Measurements from ENCODE around the gene ECM2.

ECM2 gene

DNA sequence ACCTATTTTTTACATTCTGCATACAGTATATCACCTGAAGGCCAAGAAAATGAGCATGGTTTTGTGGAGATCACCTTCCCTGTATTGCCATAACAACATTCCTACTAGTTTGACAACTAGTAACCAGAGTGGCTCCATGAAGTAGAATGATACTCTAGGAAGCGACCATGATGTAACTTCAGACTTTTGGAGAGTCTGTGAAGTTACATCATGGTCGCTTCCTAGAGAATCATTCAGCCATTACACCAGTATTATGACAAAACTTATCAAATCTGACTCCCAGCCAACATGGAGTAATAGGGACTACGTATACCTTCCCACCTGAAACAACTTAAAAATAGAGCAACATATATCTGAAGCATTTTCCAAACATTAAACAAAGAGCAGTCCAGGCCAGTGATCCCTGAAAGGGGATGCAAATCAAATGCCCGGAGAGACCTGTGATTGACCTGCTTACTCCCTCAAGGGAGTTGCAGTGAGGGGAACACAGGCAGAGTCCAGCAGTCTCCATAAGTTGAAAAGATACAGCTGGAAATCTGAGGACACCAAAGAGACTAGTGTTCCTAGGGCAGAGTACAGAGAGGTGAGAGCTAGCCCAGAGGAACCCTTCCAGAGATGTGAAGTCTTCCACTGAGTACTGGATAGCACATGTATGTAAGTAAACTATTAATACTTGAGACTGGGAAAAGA, 7.8 kb downstream of the ECM2 start:
- no peak for DNase-seq (ENCODE audit: low spot score)

DNA sequence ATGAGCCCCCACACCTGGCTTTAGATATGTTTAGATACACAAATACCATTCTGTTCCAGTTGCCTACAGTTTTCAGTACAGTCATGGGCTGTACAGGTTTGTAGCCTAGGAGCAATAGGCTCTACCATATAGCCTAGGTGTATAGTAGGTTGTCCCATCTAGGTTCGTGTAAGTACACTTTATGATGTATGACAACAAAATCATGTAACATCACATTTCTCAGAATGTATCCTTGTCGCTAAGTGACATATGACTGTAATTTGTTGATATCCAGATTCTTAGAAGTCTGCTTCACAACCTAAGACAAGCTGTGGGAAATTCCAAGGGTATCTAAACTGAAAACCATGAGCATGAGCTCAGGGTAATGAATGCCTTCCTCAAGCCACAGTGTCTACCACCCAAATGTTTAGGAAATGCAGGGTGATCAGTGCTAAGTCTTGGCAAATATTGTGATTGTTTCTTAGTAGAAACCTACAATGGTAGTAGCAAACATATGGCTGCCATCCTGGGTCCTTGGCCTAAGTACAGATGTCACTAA, 8.4 kb downstream of the ECM2 start:
- no peak for DNase-seq (ENCODE audit: low spot score)

DNA sequence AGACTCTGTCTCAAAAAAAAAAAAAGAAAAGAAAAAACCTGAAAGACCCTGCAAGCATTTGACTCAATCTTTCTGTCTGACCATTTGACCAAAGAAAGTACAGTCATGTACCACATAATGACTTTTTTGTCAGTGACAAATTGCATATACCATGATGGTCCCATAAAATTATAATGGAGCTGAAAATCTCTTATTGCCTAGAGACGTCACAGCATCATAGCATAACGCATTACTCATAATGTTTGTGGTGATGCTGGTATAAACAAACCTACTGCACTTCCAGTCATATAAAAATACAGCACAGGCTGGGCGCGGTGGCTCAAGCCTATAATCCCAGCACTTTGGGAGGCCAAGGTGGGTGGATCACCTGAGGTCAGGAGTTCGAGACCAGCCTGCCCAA, 10.5 kb downstream of the ECM2 start:
- DNase-seq (ENCODE audit: low spot score), result no peak

DNA sequence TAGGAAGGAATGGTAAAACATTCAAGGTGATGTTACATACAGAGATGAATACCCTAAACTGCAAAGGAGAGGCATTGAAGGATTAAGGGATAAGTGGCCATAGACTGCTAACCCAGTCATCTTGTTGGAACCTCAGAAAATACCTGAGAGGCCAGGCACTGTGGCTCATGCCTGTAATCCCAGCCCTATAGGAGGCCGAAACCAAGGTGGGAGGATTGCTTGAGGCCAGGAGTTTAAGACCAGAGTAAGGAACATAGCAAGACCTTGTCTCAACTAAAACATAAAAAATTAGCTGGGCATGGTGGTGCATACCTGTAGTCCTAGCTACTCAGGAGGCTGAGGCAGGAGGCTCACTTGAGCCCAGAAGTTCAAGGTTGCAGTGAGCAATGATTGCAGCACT, 10.9 kb downstream of the ECM2 start:
- DNase-seq (ENCODE audit: low spot score), result no peak

DNA sequence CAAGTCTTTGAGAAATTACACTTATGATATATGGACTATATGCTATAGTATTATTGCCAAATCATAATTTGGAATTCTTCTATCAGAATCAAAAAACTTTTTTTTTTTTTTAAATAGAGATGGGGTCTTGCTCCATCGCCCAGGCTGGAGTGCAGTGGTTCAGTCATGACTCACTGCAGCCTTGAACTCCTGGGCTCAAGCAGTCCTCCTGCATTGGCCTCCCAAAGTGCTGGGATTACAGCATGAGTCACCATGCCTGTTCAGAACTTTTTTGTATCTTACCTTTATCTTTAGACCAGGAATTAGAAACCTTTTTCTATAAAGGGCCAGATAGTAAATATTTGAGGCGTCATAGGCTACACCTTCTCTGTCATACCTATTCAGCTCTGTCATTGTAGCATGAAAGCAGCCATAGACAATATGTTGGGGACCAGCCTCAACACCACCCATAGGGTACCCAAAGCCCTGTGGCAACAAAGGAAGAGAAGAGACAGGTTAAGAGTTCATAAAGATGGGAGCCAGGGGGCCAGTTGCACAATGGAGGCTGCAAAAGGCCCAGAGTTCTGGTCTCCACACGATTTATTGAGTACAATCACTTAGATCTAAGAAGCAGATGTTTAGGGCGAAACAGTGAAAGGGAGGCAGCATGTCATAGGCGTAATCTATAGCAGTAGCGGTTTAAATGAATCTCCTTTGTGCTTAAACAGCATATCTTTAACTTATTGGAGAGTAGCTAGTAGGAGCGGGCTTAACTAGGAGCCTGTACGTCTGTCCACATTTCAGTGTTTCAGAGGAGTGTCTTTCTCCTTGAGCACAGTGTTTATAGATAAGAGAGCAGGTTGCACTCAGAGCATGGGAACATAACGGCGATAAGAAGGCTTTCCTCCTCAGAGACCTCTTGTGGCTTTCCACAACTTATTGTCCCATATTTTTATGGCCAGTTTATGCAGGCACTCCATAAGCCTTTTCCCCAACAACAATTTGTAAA, 12.5 kb downstream of the ECM2 start:
- no peak for DNase-seq (ENCODE audit: low spot score)

DNA sequence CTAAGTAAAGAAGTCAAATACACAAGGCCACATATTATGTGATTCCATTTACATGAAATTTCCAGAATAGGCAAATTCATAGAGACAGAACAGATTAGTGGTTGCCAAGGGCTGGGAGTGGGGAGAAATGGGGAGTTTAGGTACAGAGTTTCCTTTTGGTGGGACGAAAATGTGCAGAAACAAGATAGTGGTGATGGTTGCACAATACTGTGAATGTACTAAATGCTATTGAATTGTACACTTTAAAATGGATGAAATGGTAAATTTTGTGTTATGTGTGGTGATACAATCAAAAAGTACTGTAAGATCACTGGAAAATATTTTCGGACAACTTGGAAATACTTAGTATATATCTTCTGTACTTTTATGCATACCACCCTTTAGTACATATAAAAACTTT, 15.0 kb downstream of the ECM2 start:
- no peak for DNase-seq (ENCODE audit: low spot score)

DNA sequence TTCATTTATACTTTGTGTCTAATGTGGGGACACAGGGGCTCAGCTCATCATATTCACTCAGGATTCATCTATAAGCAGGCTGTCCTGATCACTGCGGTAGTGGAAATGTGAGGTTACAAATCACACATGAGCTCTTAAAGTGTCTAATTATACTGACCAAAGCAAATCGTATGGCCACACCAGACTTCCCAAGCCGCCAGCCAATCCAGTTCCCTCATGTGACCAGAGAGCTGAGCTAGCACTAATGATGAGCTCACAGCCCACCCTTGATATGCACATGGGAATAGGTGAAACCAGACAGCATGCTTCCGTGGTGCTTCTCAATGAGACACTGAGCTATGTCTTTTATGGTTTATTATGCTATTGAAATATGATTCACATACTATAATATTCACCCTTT, 17.6 kb downstream of the ECM2 start:
- DNase-seq (ENCODE audit: low spot score), result no peak

DNA sequence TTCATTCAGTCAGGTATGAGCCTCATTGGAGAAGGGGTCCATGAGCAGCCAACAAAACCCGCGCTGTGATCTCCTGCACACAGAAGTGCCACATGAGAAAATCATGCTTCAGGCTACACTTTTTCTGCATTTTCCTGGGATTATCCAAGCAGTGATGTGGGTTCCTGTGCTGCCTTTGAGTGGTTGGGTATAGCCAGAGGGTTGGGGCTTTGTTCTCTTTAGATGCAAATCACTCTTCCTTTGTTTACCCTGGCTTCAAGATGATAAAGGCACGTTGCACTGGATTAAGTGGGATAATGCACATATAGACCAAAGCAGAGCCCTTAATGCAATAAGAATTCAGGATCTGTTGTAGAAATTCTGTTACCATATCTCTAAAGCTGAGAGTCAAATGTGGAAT, 18.7 kb downstream of the ECM2 start:
- no peak for DNase-seq (ENCODE audit: low spot score)

DNA sequence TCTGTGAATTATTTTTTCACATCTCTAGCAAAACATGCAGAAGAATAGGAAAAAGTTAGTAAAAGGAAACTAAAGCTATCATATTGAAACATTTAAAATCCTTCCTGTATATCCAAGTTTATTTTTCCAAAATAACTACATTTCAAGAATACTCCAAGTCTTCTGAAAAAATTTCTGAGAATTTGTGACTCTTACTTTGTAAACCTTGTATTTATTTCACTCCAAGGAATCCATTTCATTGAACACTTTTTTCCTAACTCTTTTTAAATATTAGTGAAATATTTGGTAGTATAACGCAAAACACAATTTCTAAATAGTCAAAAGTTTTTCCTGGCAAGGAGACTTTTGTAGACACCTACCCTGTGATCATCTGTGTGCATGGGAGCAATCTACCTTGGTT, 19.3 kb downstream of the ECM2 start:
- DNase-seq (ENCODE audit: low spot score), result no peak

DNA sequence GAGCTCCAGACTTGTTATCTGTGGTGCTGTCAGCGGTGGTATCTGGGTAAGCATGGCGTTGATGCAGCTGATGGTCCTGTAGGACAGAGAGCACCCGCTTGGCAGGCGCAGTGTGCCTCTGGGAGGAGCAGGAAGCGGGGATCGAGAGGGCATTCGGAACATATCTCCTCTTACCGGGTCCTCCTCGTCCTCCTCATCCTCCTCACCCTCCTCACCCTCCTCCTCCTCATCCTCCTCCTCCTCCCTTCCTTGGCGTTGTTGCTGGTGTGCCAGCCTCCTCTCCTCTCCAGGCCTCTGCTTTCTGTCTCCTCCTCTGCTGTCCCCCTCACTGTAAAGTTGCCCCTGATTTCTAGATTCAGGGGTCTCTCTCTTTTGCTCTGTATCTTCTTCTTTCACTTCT, 21.2 kb downstream of the ECM2 start:
- DNase-seq (ENCODE audit: low spot score), result no peak

DNA sequence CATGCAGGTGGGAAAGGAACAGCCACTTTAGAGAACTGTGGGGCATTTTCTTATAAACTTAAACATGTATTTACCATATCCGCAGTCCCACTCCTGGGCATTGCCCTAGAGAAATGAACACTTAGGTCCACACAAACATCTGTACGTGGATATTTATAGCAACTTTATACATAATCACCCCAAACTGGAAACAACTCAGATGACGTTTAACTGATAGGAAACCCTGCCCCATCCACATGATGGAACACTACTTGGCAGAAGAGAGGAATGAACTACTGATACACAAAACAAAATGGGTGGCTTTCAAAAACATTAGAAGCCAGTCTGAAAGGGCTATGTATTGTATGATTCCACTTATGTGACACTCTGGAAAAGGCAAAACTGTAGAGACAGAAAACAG, 22.4 kb downstream of the ECM2 start:
- no peak for DNase-seq (ENCODE audit: low spot score)

DNA sequence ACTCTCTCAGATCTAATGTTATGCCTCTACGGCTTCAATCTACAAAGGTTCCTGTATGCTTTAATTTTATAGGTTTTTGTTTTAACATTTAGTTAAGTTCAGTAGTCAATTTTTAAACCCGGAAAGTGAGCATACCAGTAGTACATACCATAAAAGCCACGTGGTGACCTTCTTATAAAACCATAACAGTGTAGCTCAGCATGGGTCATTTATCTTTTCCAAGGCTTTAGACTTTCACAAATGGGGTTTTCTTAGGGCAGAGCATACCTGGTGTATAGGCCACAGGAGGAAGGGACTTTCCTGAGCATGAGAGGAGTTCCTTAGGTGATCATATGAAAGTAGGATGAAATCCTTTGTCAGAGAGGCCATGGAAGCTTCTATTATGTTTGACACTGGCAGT, 23.2 kb downstream of the ECM2 start:
- no peak for DNase-seq (ENCODE audit: low spot score)

DNA sequence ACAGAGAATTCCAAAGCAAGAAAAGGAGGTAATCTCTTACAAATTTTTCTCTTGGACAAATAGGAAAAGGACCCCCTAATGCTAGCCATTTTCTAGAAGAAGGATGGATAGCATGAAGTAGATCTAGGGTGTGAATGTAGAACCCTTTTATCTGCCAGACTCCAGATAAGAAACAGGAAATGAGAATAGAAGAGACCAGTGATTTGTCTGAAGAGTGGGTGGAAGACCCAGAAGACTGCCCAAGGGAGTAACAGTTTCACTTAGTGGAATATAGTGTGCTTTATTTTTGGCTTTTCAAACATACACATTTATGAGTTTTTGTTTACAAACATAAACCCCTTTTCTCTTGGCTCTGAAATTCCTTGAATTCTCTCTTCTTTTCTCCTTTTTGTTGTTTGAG, 25.0 kb downstream of the ECM2 start:
- no peak for DNase-seq (ENCODE audit: low spot score)

DNA sequence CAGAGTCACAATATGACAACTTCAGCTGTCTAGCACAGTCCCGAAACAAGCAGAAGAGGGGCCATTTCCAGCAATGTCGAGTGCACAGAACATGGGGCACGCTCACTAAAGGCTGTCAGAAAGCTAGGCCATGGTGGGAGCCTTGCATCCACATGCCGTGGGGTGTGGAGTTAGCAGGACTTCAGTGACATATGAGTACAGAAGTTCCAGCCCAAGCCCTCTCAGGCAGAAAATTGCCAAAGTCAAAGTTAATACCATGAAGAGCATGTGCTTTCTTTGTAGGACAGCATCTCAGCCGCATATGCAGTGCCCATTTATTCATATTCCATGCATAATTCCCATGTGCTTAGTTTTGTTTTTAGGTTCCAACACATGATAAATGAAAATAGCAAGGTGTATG, 26.7 kb downstream of the ECM2 start:
- no peak for DNase-seq (ENCODE audit: low spot score)

DNA sequence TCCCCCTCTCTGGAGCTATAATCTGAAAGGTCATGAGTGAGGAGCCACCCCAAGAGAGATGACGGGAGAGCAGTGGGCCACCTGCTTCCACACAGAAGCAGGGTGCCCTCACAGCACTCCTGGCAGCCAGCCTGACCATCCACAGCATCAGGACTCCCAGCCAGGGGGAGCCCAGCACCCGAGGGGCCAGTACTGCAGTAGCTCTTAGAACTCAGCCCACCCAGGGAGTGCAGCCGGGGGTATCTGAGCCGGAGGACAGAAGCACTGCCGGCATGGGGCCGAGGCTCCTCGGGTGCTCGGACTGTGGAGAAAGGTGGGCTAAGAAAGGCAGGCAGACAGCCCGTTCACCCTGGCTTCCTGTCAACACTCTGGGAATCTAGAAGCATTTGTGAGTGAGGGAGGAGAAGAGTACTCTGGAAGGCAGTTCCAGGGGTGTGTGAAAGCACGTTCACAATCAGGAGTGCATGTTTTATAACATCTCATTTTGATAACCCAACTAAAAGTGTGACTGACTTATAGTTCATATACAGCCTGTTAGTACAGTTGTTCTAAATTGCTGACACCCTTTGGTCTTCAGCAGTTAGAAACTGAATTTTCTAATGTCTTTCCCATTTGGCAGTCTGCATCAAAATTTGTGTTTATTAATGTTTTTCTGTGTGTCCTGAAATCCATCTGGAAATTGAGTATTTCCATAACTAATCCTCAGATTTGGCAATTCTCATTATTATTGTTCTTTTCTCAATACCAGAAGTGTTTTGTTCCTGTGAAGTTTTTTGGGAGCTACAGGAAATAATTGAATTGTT, 27.6 kb downstream of the ECM2 start:
- DNase-seq (ENCODE audit: low spot score), result no peak

DNA sequence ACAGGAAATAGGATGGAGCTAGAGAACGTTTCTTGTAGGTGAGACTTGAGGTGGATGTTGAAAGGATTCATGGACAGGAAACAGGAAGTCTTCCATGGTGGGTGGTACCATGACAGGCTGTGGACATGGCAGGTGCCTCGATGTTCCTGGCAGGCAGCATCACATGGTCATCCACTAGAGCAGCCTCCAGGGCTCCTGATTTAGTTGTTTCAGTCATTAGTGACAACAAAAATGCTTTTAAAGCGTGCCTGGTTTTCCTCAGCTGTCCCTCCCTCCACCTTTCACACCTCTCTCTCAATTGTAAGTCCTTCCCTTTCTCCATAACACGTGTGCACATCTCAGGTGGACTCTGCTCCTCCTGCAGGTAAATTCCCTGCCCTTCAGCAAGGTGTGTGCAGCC, 28.3 kb downstream of the ECM2 start:
- DNase-seq (ENCODE audit: low spot score), result no peak

DNA sequence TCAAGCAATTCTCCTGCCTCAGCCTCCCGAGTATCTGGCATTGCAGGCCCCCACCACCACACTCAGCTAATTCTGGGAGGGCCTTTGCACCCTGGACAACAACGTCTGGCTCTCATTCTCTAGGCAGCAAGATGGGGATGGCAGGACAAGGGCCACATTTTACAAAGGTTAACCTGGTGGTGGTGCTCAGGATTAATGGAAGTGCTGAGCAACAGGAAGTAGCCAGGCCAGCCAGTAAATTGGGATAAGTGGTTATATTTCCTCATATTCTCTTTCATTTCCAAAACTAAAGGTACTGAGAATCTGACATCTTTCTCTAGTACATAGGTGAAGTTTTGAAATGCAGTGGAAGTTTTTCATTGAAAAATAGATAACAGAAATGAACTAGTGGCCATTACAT, 28.8 kb downstream of the ECM2 start:
- DNase-seq (ENCODE audit: low spot score), result no peak

DNA sequence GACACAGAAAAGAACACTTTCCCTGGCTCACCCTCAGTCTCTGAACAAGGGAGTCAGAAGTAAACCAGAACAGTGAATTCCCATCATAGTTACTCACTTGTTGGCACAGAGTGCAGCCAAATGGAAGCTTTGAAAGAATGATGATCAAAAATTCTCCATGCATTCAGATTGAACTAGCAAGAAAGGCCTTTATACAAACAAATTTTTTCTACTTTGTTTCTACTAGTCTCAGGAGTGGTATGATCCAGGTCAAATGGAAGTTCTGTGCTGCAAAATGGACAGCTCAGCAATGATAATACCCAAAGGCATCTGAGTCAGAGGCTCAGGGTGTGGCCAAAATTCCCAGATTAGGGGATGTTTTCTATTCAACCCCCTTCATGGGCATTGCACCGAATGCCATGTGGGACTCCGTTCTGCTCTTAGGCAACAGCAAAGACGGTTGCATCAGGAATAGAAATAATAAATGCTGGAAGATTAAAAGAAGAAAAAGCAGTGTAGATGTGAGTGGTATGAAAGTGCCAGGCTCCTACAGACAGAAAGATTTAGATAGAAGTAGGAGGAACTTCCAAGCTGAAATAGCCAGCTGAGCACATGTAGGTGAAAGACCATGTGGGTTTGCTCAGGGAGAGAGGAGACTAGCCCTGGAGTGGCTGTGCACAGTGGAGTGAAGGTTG, 29.5 kb downstream of the ECM2 start:
- DNase-seq (ENCODE audit: low spot score), result no peak

DNA sequence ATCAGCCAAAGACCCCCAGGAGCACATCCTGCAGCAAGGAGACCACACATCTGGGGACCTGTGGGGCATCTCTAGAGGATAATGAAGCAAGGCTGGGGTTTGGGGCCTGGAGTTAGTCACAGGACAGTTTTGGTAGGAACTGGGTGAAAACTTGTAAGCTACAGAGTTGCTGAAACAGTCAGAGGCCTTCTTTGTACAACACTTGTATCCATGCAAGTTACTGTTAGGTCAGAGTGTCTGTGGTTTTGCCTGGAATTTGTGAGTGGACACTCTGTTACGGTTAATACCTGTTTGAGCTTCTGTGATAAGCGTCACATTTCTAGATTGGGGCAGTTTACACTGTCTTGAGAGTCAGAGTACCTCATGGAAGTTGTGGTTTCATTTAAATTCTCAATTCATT, 30.9 kb downstream of the ECM2 start:
- DNase-seq (ENCODE audit: low spot score), result no peak

DNA sequence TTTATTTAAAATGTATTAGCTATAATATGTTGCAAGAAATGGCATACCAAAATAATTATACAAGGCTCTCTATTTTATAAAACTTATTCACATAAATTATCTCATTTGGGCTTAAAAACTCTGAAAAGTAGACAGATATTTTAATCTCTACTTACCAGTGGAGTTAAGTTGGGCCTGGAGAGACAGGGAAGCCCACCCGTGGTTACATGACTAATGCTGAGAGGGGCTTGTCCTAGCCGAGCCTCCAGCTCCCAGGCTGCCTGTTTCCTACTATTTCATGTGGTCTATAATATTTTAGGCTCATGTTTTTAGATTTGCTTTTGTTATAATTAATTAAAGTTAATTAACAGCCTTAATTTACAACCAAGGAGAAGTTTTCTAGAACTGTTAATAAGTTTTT, 32.6 kb downstream of the ECM2 start:
- no peak for DNase-seq (ENCODE audit: low spot score)

DNA sequence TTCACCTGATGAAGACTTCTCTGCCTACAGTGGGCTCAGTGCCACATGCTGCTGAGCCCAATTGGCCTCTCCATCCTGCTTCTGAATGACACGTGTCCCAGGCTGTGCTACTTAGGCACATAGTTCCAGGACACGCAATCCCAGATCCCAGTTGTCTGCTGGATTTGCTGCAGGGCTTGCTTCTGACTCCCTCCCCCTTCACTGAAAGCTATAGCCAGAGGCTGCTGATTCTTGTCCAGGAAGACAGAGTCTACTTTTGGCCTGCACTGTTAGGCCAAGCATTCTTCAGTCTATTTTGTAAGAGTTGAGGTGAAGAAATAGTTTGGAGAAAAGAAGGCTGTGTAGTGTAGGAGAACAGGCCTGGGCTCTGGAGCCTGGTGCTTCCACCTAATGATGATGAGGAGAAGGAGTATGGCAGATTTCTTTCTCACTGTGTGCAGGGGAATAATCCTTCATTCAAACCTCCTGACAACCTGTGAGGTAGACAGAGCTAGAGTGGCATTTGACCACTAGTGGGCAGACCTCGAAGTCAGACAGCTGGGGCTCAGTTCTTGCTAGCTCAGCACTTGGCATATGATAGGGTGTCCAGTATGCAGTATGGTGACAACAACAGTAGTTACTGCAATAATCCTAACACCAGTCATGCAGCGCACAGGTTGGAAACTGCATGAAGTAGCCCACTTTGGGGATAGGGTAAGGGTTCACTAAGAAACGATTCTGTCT, 34.0 kb downstream of the ECM2 start:
- peak; percentile 53 for DNase-seq (ENCODE audit: low spot score)

All from HuH-7 (cell line).